ENCODE results near the gene IFIT3.

IFIT3 gene

DNA sequence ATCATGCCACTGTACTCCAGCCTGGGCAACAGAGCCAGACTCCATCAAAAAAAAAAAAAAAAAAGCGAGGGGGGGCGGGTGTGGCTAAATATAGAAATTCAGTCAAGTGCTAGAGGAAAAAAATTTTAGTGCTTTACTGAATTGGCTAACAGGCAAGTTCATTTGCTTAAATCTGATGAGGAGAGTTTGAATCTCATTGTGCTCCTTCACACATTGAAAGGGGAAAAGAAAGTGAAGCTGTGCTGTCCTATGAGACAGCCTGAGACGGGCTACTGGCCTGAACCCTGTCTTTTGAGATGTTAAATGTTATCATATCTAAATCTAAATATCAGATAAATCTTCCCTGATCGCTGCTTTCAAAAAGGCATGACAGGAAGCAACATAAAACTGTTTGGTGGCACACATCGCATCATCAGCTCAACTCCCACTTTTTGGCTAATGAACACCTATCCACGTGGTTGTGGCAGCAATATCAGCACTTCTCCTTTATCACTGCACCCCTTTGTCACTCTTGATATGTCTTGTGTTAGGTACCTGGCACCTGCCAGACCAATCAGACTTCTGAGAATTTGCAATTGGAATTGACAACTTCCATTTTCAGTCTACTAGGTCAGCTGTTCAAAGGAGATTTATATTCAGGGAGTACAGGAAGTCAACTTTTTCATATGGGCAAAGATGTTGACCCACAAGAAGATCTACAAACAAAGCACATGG, 36.1 kb downstream of the IFIT3 start:
- no peak for DNase-seq

DNA sequence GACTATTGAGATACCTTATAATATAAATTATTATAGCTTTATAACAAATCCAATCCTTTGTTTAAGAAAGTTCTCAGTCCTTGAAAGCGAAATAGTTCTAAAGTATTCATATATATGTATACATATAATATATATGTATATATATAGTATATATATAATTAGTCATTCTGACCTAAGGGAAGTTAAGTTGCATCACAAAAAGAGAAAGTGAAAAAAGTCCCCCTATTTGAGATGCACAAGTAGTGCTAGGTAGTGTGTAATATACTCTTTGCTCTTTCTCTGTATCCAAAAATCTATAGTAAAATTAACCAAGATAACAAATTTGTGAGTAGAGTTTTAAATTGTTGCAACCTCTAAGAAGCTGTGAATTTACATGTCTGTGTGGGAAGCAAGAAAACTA, 36.7 kb downstream of the IFIT3 start:
- DNase-seq: peak; percentile 11

DNA sequence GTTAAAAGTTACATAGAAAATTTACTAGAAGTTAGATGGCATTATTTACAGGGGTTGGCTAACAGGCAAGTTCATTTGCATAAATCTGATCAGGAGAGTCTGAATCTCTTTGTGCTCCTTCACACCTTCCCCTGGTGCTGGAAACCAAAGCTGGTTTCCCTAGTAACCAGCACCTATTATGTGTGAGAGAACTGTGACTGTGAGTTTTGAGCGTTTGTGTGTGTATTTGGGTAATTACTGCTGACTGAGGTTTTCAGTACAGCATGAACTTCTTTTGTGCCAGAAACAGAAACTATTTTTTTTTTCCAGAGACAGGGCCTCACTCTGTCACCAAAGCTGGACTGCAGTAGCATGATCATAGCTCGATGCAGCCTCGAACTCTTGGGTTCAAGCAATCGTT, 39.7 kb downstream of the IFIT3 start:
- no peak for DNase-seq

DNA sequence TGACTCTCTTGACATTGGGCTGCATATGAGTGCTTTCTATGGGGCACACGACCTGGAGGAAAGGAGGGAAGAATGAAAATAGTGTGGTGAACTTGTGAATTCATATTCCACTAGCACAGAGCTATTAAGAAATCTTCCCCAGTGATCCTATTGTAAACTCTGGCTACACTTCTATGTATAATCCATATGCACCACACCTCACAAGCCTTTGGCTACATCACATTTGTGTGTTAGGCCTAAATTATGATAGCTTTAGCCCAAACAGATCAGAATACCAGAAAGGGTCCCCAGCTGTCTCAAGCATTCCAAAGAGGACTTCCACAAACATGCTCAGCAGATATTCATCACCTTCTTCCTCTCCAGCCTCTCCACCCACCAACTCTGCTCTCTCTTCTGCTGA, 40.3 kb downstream of the IFIT3 start:
- DNase-seq: no peak

DNA sequence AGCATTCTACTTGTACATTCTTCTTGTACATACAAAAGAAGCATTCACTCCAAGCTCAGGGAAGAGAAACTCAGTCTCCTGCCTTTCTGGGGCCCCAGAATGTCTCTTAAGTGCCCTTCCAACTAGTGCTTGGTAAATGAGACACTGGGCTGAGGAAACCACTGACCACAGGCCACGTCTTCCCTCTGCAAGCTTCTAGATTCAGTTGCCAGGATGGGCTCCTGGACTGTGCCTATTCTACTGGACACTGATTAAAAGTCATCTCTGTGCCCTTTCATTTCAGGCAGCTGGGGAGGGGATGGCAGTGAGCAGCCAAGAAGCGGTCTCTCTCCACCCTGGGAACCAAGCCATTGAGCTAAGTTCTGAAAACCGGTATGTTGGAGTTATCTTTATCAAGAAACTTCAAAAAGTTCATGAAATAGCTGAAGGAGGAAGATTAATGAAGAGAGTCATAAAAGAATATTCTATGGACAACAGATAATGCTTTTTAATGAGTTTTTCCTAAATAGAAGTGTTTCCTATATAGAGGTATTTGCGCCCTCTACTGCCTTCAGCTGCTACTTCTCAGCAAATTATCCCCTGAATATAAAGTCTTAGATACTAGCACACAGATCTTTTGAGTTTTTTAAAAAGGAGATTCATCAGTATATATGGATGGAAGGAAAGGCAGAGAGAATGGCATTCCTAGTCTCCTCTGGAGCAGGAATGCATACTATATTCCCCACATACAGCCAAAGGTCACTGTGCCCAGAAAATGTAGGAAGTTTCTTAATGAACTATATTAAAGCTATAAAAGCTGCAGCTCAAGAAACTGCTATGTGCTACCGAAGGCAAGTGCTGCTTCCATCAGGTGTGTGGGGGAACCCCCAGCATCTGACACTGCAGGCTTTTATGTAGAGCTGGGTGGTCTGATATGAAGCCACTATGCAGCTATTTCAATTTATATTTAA, 41.6 kb downstream of the IFIT3 start:
- peak; percentile 59 for DNase-seq

DNA sequence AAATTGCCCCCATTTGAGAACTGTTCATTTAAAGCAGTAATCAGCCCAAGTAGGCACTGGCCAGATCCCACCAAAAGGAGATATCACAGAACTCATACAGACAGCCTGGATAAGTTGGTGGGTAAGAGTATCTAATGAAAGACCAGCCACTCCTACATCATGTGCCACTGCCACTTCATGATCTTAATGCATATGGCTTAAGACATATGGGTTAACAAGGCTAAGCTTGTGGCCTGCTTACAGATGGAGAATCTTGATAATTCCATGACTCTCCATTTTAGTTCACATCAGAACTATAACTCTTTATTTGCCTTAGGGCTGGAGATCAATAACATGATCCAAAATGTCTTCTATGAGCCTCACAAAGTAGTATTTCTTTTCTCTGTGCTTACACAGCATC, 43.3 kb downstream of the IFIT3 start:
- no peak for DNase-seq

DNA sequence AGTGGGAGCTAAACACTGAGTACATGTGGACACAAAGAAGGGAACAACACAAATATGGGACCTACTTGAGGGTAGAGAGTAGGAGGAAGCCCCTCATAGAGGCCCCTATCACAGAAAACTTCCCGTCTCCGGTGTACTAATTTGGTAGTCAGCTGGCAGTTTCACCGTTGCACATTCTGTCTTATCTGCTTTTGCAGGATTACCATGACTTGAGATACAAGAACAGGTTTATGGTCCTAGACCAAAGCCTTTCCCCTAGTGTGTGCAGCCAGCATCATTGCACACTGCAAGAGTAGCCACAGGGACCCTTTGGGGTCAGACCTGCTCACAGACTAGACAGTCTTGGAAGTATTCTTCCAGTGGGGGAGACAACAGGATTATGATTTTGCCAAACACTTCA, 44.2 kb downstream of the IFIT3 start:
- DNase-seq: no peak

DNA sequence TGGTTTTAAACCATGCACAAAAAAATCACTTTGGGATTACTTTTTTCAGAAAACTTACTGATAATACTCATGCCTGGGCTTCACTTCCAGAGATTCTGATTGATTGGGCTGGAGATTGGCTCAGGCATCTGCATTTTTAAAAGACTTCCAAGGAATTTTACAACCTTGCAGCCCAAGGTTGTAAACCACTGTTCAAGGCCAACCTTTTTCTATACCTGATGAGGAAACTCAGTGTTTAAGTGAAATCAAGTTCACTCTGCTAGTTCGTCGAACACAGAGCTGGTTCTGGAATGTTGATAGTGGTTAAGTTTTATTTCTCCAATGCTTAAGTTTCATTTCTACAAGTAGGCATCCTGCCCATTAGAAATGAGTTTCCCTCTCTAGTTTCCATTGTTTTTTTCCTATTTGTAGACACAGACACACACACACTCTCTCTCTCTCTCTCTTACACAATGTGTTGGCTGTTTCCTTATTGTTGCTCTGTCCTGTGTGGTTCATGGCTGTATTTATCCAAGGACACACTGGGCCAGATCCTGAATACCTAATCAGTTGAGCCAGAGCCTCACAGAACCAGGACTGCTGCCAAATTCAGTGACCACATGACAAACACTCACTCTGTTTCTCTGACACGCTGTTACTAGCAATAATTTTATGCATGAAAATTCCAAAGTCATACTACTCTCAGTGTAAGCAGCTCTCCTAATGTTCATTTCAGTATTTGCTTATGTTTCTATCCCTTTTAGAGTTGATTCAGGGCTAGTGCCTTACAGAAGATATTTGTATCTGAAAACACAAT, 46.3 kb downstream of the IFIT3 start:
- DNase-seq: peak; percentile 32

DNA sequence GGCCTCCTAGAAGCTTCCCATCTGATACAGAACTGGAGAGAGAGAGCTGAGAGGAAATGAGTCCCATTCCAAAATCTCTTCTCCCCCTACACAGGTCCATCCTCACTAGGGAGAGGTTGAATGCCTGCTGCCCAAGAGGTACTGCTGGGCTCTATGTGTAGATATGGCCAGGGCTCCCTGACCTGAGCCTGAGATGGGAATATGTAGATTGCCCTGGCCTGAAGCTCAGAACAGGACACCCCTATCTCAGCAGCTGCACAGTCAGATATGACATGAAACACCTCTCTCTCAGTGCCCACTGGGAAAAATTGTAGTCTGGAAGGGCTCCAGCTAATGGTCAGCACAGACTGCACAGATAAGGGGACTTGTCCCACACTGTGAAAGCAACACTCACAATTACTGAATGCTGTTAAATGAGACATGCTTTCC, 46.9 kb downstream of the IFIT3 start:
- no peak for DNase-seq

DNA sequence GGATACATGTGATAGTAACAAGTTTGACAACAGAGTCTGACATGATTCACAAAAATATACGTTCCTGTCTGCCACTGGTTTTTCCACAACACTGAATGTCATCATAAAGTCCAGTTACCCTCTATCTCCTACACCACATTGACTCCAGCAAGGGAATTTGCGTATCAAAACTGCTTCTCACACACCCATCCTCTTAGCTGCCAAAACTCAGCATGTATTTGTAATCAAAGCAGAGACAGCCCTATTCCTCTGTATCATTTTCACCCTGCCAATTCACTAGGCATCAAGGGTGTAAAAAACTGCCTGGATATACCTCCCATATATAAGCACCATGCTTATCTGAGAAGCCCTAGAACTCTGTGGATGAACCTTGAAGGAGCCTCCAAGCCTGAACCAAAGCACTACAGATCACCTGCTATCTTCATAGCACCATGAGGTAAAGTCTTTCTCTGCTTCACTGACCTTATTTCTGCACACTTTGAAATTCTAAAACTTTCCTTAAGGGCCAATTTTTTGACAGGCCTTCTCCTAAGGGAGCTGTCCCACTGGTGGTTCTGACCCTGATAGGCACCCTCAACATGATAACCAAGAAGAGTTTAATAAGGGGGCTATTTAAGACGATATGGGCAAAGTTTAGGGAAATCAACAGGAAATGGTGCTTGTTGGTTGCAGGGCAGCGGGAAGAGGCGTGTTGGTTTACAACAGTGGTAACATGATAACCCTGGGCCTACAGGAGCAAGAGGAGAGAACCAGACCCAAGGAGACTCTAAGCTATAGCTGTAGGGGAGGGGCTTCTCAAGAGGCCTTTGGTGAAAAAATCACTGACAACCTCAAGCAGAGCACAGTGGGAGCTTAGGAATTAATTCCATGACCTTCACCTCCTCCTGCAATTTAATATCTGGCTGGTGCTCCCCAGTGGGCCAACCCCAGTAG, 50.2 kb downstream of the IFIT3 start, which contains the start of gene IFIT1B:
Gene IFIT1B, plus strand, starts transcription at position 352 of the 933 bp plus-strand sequence. Its CDS starts 80 bp downstream, at position 432.
- DNase-seq: no peak

DNA sequence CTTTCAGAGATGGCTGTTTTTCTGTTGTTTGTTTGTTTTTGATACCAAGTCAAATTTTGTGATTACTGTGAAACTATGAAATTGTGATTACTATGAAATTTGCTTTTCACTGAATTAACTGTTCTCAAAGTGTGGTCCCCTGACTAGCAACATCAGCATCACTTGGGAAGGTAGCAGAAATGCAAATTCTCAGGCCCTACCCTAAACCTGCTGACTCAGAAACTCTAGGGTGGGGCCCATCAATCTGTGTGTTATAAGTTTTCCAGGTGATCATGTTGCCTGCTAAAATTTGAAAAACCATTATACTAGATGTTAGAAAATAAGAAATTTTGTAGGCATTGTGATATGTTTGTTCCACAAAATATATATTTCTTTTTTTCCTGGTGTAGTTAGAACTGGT, 51.3 kb downstream of the IFIT3 start:
- no peak for DNase-seq

DNA sequence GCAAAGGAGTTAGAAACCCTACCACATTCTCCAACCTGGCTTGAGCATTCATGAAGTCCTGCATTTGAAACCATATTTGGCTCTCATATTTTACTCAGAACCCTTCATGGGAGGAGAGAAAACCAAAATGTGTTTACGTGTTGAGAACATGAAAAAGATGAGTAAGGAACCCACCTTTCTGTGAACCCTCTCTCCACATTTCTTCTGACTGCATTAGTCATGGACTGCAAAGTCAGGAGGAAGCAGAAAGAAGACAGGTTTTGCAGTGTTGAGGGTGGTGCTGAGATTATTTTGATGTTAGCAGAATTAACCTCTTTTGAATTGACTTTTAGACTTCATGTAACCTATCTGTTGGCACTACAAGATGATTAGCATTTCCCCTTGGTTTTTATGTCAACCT, 55.0 kb downstream of the IFIT3 start:
- DNase-seq: no peak

DNA sequence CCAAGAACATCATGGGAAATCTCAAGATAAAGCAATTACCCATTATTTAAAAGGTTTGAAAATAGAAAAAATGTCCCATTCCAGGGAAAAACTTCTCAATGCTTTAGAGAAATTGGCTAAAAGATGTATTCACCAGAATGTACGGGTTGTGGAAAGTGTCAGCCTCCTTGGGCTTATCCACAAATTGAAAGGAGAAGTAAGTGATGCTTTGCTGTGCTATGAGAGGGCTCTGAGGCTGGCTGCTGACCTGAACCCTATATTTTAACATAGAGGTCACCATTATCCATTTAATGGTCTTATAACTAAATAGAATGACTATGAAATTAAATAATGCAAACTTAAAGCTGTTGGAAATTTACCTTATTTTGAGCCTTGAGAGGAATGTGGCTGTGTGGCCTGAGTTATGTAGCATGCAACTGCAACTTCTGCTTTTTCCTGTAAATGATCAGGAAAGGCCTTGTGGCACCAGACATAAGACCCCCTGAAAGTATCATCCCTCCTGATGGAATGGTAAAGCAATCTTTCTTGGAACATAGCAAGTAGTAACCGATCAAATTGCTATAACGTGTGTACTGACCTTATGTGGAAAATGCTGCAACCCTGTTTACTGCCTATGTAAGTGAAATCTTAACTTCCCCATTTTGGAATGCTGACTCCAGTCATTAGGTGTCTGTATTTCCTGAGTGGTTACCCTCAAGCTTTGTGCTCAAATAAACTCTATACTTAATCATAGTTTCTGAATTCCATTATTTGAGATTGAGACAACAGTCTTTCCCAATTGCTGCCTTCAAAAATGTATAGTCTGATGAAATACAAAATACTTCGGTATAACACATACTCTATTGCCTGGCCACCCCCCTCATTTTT, 56.9 kb downstream of the IFIT3 start:
- peak; percentile 91 for DNase-seq

DNA sequence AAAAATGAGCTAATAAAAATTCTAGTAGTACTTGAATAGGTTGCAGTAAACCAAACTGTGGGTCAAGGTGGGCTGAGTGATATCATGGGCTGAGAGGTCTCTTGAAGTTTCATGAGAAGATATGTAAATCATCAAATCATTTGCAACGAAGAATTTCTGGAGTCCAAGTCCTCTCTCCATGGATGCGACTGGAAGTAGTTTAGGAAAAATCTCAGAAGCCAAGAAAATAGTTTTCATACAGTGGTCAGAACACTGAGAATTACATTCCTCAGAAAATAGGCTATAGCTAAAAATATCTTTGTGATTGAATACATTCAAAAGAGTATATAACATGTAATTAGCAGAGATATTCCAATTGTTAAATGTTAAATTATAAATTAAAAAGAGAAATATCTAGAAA, 61.0 kb downstream of the IFIT3 start:
- DNase-seq: no peak

DNA sequence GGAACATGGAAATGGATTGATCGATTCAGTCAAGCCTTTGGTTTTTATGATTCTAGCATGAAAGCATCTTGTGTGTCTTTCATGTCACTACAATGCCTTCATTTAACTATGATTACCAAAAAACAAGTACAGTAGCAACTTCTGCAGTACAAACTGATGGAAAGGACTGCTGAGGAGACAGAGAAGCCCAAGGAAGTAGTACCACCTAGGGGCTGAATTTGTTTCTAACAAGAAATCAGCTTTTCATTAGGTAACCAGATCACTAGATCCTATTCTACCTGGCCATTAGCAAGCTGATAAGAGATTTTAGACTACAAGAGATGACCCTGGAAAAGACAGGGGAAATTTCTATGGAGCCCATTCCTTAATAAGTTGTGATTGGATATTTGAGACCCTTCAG, 61.5 kb downstream of the IFIT3 start:
- DNase-seq: no peak

Measured in MV-4-11 (cell line).